ENCODE data around the gene GDF7. TPM values are rescaled to one million over a fixed set of nuclear protein-coding genes. Genes with fewer than 3 reads are reported as not detected.

The GDF7 gene
- total RNA-seq, 2 experiments from 2014 or later = 0.06 TPM

DNA sequence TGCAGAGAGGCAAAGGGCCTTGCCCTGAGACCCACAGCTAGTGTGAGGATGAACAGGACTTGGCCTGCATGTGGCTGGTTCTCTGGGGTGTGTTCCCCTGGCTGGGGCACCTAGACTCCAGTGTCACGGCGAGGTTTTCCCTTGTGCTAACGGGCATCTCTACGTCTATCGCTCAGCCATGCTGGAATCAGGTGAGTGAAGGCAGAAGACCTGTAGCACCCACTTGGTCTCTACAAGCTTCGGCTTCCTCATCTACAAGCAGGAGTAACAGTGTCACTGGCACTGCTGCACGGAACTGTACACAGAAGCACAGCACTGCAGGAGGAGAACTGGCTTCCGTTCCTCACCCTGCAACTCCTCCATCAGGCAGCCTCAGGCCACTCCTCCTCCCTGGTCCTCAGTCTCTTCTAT, 46.7 kb upstream of the GDF7 start:
- no peak for DNase-seq (ENCODE audit: low spot score)
- ChIA-PET POLR2A (no interaction called here), CTCF (ENCODE audit: unreplicated experiment) (no interaction called here)
- BruUV-seq (replicated peaks) = no TSS peak
- no peak overlapping the region for H3K4me2 ChIP-seq (ENCODE audit: low read length)
- H3K4me3 ChIP-seq (ENCODE audit: low read depth, low read length, poor library complexity, severe bottlenecking) = no peak overlapping the region
- no peaks in the 10 kb centered on the region for H3K9me3 ChIP-seq (ENCODE audit: low read length)
- no peaks in the 10 kb centered on the region for H3K4me1 ChIP-seq (ENCODE audit: insufficient read depth, low read length, poor library complexity, severe bottlenecking)
- no peaks in the 10 kb centered on the region for H4K20me1 ChIP-seq (ENCODE audit: insufficient read depth, low read length)
- no peaks in the 10 kb centered on the region for H3K9me2 ChIP-seq (ENCODE audit: insufficient read depth, low read length)
- H3K36me3 ChIP-seq (ENCODE audit: insufficient read depth, low read length) = no peaks in the 10 kb centered on the region
- no peak overlapping the region for H3K27ac ChIP-seq (ENCODE audit: low read depth, low read length, poor library complexity, severe bottlenecking)
- no peak overlapping the region for H2AFZ ChIP-seq (ENCODE audit: low read length)
- intact Hi-C loops (cut with micrococcal nuclease; ENCODE audit: unreplicated experiment) = no loop called here
- no peaks in the 10 kb centered on the region for H3K79me2 ChIP-seq (ENCODE audit: insufficient read depth, low read depth, low read length)
- TF ChIP-seq, protein P1, sequence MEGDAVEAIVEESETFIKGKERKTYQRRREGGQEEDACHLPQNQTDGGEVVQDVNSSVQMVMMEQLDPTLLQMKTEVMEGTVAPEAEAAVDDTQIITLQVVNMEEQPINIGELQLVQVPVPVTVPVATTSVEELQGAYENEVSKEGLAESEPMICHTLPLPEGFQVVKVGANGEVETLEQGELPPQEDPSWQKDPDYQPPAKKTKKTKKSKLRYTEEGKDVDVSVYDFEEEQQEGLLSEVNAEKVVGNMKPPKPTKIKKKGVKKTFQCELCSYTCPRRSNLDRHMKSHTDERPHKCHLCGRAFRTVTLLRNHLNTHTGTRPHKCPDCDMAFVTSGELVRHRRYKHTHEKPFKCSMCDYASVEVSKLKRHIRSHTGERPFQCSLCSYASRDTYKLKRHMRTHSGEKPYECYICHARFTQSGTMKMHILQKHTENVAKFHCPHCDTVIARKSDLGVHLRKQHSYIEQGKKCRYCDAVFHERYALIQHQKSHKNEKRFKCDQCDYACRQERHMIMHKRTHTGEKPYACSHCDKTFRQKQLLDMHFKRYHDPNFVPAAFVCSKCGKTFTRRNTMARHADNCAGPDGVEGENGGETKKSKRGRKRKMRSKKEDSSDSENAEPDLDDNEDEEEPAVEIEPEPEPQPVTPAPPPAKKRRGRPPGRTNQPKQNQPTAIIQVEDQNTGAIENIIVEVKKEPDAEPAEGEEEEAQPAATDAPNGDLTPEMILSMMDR (conservative IDR thresholded peaks at IDR 0.05; ENCODE audit: low read length) = no peak
- no peak for TF ChIP-seq EZH2phosphoT487 (IDR thresholded peaks at IDR 0.05; ENCODE audit: borderline replicate concordance, low read depth, low read length)

DNA sequence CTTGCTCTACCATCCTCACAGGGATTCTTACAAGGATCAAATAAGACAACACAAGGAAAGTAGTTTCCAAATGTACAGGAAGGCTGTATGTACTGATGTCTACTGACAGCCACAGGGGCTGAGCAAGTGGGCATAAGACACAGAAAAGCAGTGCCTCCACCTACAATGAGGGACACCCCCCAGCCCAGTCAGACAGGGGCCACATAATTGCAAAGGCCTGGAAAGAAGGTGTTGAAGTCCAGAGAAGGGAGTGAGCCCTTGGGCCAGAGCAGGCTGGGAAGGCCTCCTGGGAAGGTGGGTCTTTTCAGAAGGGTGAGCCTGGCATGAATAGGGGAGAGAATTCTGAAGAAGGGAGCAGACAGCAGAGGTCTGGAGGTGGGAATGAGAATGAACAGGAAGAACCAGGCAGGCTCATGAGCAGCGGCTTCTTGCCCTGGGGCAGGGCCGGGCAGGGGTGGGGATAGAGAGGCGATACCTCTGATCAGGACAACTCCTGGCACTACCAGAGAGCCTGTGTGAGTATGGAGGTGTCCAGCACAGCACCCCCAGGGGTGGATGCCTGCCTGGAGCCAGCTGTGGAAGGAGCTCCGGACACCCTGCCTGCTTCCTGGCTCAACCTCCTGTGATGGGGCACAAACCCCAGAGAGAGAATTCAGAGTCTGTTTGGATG, 46.1 kb upstream of the GDF7 start:
- Histone ChIP-seq H3K4me1 (ENCODE audit: insufficient read depth, low read length, poor library complexity, severe bottlenecking) (no peaks in the 10 kb centered on the region), H4K20me1 (ENCODE audit: insufficient read depth, low read length) (no peaks in the 10 kb centered on the region), H3K9me2 (ENCODE audit: insufficient read depth, low read length) (no peaks in the 10 kb centered on the region), H3K27ac (ENCODE audit: low read depth, low read length, poor library complexity, severe bottlenecking) (no peak overlapping the region), H3K4me2 (ENCODE audit: low read length) (no peak overlapping the region), H3K79me2 (ENCODE audit: insufficient read depth, low read depth, low read length) (no peaks in the 10 kb centered on the region), H3K4me3 (ENCODE audit: low read depth, low read length, poor library complexity, severe bottlenecking) (no peak overlapping the region), H3K9me3 (ENCODE audit: low read length) (no peaks in the 10 kb centered on the region), H2AFZ (ENCODE audit: low read length) (no peak overlapping the region), H3K36me3 (ENCODE audit: insufficient read depth, low read length) (no peaks in the 10 kb centered on the region)
- DNase-seq (ENCODE audit: low spot score) = no peak
- POLR2A ChIA-PET = interaction anchor here (0.7 kb wide), 1 partner anchor 25 kb away, joined by 3 read pairs; no protein-coding TSS in a partner anchor
- no TSS peak for BruUV-seq (replicated peaks)
- CTCF ChIA-PET (ENCODE audit: unreplicated experiment) = no interaction called here
- intact Hi-C loops (cut with micrococcal nuclease; ENCODE audit: unreplicated experiment) = no loop called here
- TF ChIP-seq EZH2phosphoT487 (IDR thresholded peaks at IDR 0.05; ENCODE audit: borderline replicate concordance, low read depth, low read length) = no peak
- TF ChIP-seq, protein P1 (conservative IDR thresholded peaks at IDR 0.05; ENCODE audit: low read length) = no peak

Data from OCI-LY7 (cell line).